ENCODE results near the gene BTBD9. TPM values are rescaled to one million over a fixed set of nuclear protein-coding genes. Genes with fewer than 3 reads are reported as not detected.

Gene BTBD9
- total RNA-seq, 6 experiments from 2014 or later = 11.0 to 12.7 (median 12.5) TPM

GRCh38 chr6:38498805-38499445, 140.8 kb downstream of the BTBD9 start:
- no peak for DNase-seq
- H3K4me1 Mint-ChIP-seq (ENCODE audit: low read depth) = peaks cover 13% of the 10 kb centered on the region; the same call in 1 of the 2 replicates
- no peaks in the 10 kb centered on the region for H3K27me3 Mint-ChIP-seq (ENCODE audit: insufficient read depth)
- no peaks in the 10 kb centered on the region for H3K9me3 Mint-ChIP-seq
- no peak for TF ChIP-seq CTCF (IDR thresholded peaks at IDR 0.05)
- H3K4me3 Mint-ChIP-seq = no peak overlapping the region
- no peaks in the 10 kb centered on the region for H3K36me3 Mint-ChIP-seq (ENCODE audit: low read depth)
- no peak overlapping the region for H3K27ac Mint-ChIP-seq

- peaks cover 19% of the 10 kb centered on the region for H3K4me1 Mint-ChIP-seq (ENCODE audit: low read depth)
- H3K9me3 Mint-ChIP-seq = no peaks in the 10 kb centered on the region
- no peak for TF ChIP-seq CTCF (IDR thresholded peaks at IDR 0.05)
- peak; percentile 18 for DNase-seq
- no peak overlapping the region for H3K4me3 Mint-ChIP-seq
- no peak overlapping the region for H3K27ac Mint-ChIP-seq
- no peaks in the 10 kb centered on the region for H3K27me3 Mint-ChIP-seq (ENCODE audit: insufficient read depth)
- no peaks in the 10 kb centered on the region for H3K36me3 Mint-ChIP-seq (ENCODE audit: low read depth)
Observed at GRCh38 chr6:38498085-38498484, 141.6 kb downstream of the BTBD9 start.

- peaks cover 19% of the 10 kb centered on the region for H3K4me1 Mint-ChIP-seq (ENCODE audit: low read depth)
- no peaks in the 10 kb centered on the region for H3K36me3 Mint-ChIP-seq (ENCODE audit: low read depth)
- no peaks in the 10 kb centered on the region for H3K9me3 Mint-ChIP-seq
- DNase-seq = no peak
- H3K27me3 Mint-ChIP-seq (ENCODE audit: insufficient read depth) = no peaks in the 10 kb centered on the region
- no peak overlapping the region for H3K4me3 Mint-ChIP-seq
- no peak for TF ChIP-seq CTCF (IDR thresholded peaks at IDR 0.05)
- no peak overlapping the region for H3K27ac Mint-ChIP-seq
Observed at GRCh38 chr6:38497546-38497945, 142.2 kb downstream of the BTBD9 start.

- Mint-ChIP-seq H3K4me3 (no peak overlapping the region), H3K27me3 (ENCODE audit: insufficient read depth) (no peaks in the 10 kb centered on the region), H3K36me3 (ENCODE audit: low read depth) (no peaks in the 10 kb centered on the region), H3K9me3 (no peaks in the 10 kb centered on the region), H3K27ac (no peak overlapping the region), H3K4me1 (ENCODE audit: low read depth) (peaks cover 19% of the 10 kb centered on the region)
- no peak for TF ChIP-seq CTCF (IDR thresholded peaks at IDR 0.05)
- no peak for DNase-seq
Observed at GRCh38 chr6:38495922-38496635, 143.7 kb downstream of the BTBD9 start.

GRCh38 chr6:38495518-38495917, 144.2 kb downstream of the BTBD9 start:
- no peaks in the 10 kb centered on the region for H3K9me3 Mint-ChIP-seq
- no peak for TF ChIP-seq CTCF (IDR thresholded peaks at IDR 0.05)
- H3K36me3 Mint-ChIP-seq (ENCODE audit: low read depth) = no peaks in the 10 kb centered on the region
- no peaks in the 10 kb centered on the region for H3K27me3 Mint-ChIP-seq (ENCODE audit: insufficient read depth)
- H3K4me3 Mint-ChIP-seq = no peak overlapping the region
- DNase-seq = no peak
- no peak overlapping the region for H3K27ac Mint-ChIP-seq
- H3K4me1 Mint-ChIP-seq (ENCODE audit: low read depth) = peaks cover 24% of the 10 kb centered on the region
